Peyer's patch (tissue), 4 donors: ENCODE data around the gene ZNF8. TPM values are rescaled to one million over a fixed set of nuclear protein-coding genes. Genes with fewer than 3 reads are reported as not detected.
"Not testable (repeated sequence)": the region's sequence is repeated elsewhere in the genome, so short reads cannot be mapped to it uniquely, and the experiment has no call there.

Source experiments
- DNase-seq, 3 donors: peaks; one replicate each; pipeline ENCODE4 v3.0.0-alpha.2; 2017 to 2019
- H3K27ac ChIP-seq, 4 donors: fragments of 200-600 bp; sonication (generic); one replicate each; pipeline ENCODE4 v1.5.1; 2016 to 2019
- H3K27me3 ChIP-seq, 2 donors: fragments of 200-600 bp; sonication (generic); one replicate each; pipeline ENCODE4 v1.5.1; 2019
- H3K36me3 ChIP-seq, 3 donors: fragments of 200-600 bp; sonication (generic); one replicate each; pipeline ENCODE4 v1.5.1; 2016 to 2019
- H3K4me1 ChIP-seq, 4 donors: fragments of 200-600 bp; sonication (generic); one replicate each; pipeline ENCODE4 v1.5.1; 2016 to 2019
- H3K4me3 ChIP-seq, 4 donors: fragments of 200-600 bp; sonication (generic); 1 replicate in 3 of 4; 2 replicates in 1 of 4; pipeline ENCODE4 v1.5.1; 2016 to 2019; ENCODE audit warnings: mild to moderate bottlenecking in 1 of 4
- H3K9me3 ChIP-seq, 4 donors: fragments of 200-600 bp; sonication (generic); one replicate each; pipeline ENCODE4 v1.5.1; 2016 to 2019; ENCODE audit warnings: mild to moderate bottlenecking in 1 of 4
- POLR2A ChIP-seq, 2 donors: fragments of 450-650 bp; IDR thresholded peaks; one replicate each; pipeline ENCODE4 v1.5.1; 2017; ENCODE audit warnings: antibody characterized with exemption in 2 of 2, mild to moderate bottlenecking in 2 of 2, moderate library complexity in 2 of 2
- total RNA-seq, 4 donors: library from RNA; depleted of rRNA; stranded (reverse); fragments of >200 nt; gene quantifications; one replicate each; pipeline ENCODE4 v1.1.0, GENCODE V29; 2016
- TF ChIP-seq, protein P1 (sequence below), 6 experiments: fragments of 450-650 bp in 4 of 6; fragments of 200-600 bp in 2 of 6; sonication (generic) in 1 of 6; IDR thresholded peaks; one replicate each; pipeline ENCODE4 v1.5.1; 2017 to 2019; ENCODE audit warnings: antibody characterized with exemption in 6 of 6, mild to moderate bottlenecking in 3 of 6, moderate library complexity in 1 of 6

ZNF8 gene
- total RNA-seq, 4 donors from 2014 or later, result 7.0 to 8.9 (median 7.9) TPM

DNA sequence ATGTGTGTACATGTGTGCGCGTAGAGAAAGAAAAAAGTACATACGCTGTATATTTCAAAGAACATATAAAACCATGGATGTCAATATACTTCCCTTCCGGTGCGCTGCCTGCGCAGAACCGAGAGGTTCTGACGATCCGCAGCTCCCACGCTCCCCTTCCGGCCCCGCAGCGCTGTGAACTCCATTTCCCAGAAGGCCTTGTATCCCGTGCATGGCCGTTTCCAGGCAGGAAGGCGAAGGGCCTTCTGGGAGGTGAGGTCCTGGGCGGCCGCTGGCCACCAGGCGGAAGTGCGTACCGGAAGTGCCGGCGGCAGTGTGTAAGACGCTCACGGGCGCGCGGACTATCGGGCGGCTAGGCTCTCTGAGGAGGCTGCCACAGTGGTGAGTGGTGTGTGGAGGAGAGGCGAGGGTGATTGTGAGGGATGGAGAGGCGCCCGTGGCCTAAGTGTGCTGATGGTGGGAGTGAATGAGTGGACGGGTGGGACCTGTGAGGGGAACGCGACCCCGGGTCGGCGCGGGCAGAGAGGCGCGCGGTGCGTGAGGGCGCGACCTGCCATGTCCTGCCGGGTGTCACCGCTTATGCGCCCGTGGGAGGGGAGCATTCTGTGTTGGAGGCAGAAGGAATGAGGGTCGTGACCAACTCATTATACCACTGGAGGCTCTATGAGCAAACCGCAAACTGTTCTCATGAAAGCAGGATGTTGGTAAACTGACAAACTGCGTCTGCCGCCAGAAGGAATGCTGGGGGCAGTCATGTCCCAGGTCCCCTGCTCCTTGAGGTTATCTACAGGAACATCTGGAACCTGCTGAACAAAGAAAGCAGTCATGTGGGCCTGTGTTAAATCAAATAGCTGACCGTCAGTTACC lies 26.5 kb downstream of the ZNF8 start, which contains the start of gene ERVK3-1:
Gene ERVK3-1, plus strand, starts transcription at position 313 of the 867 bp plus-strand sequence. CDS start 6,792 bp downstream, outside the sequence.
- peak; percentile 82 to 85 for TF ChIP-seq POLR2A (IDR thresholded peaks at IDR 0.05)
- TF ChIP-seq, protein P1, sequence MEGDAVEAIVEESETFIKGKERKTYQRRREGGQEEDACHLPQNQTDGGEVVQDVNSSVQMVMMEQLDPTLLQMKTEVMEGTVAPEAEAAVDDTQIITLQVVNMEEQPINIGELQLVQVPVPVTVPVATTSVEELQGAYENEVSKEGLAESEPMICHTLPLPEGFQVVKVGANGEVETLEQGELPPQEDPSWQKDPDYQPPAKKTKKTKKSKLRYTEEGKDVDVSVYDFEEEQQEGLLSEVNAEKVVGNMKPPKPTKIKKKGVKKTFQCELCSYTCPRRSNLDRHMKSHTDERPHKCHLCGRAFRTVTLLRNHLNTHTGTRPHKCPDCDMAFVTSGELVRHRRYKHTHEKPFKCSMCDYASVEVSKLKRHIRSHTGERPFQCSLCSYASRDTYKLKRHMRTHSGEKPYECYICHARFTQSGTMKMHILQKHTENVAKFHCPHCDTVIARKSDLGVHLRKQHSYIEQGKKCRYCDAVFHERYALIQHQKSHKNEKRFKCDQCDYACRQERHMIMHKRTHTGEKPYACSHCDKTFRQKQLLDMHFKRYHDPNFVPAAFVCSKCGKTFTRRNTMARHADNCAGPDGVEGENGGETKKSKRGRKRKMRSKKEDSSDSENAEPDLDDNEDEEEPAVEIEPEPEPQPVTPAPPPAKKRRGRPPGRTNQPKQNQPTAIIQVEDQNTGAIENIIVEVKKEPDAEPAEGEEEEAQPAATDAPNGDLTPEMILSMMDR (IDR thresholded peaks at IDR 0.05), result peak; percentile 4 to 62 (median 46)
- H3K9me3 ChIP-seq, result no peaks in the 10 kb centered on the region
- peaks cover 0 to 42% (median 0%) of the 10 kb centered on the region in 3 donors for H3K36me3 ChIP-seq
- H3K4me1 ChIP-seq, result peaks cover 0 to 12% (median 2%) of the 10 kb centered on the region in 4 donors
- H3K27me3 ChIP-seq, result no peaks in the 10 kb centered on the region
- H3K4me3 ChIP-seq, result peak within 1 kb of the TSS; percentile 69 to 90 (median 78)
- peak within 1 kb of the TSS; percentile 87 to 96 (median 88) for H3K27ac ChIP-seq
- DNase-seq, result peak; percentile 96 to 98 (median 97)

GRCh38 chr19:58305932-58306323 lies 27.2 kb downstream of the ZNF8 start:
- Histone ChIP-seq H3K9me3 (no peaks in the 10 kb centered on the region), H3K27ac (peak overlapping the region; percentile 87 to 96 (median 88)), H3K27me3 (no peaks in the 10 kb centered on the region), H3K4me1 (peaks cover 0 to 12% (median 2%) of the 10 kb centered on the region in 4 donors), H3K4me3 (peak overlapping the region; percentile 69 to 90 (median 78)), H3K36me3 (peaks cover 0 to 37% (median 0%) of the 10 kb centered on the region in 3 donors)
- TF ChIP-seq, protein P1 (IDR thresholded peaks at IDR 0.05), result no peak
- TF ChIP-seq POLR2A (IDR thresholded peaks at IDR 0.05), result no peak
- peak; percentile 17 to 49 (median 47) for DNase-seq

- Histone ChIP-seq H3K9me3 (no peaks in the 10 kb centered on the region), H3K36me3 (peaks cover 0 to 53% (median 4%) of the 10 kb centered on the region in 3 donors), H3K4me1 (peaks cover 0 to 12% (median 2%) of the 10 kb centered on the region in 4 donors), H3K27ac (no peak overlapping the region), H3K4me3 (no peak overlapping the region), H3K27me3 (no peaks in the 10 kb centered on the region)
- no peak for DNase-seq
- TF ChIP-seq POLR2A (IDR thresholded peaks at IDR 0.05), result no peak
- TF ChIP-seq, protein P1 (IDR thresholded peaks at IDR 0.05), result no peak
Observed at GRCh38 chr19:58307736-58308135, 29.0 kb downstream of the ZNF8 start.

DNA sequence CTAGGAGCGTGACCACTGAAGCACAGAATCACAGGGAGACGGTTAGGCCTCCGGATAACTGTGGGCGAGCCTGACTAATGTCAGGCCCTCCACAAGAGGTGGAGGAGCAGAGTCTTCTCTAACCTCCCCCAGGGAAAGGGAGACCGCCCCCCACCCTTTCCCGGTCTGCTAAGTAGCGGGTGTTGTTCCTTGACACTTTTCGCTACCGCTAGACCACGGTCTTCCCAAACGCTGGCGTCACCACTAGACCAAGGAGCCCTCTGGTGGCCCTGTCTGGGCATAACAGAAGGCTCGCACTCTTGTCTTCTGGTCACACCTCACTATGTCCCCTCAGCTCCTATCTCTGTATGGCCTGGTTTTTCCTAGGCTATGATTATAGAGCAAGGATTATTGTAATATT lies 31.9 kb downstream of the ZNF8 start:
- H3K4me3 ChIP-seq, H3K27me3 ChIP-seq, H3K27ac ChIP-seq, H3K9me3 ChIP-seq: not testable (repeated sequence)
- TF ChIP-seq, protein P1 (IDR thresholded peaks at IDR 0.05), result peak in 2 of 6 experiments; percentile 28 to 31
- peak in 1 of 3 donors; percentile 49 for DNase-seq
- H3K4me1 ChIP-seq, result peaks cover 0 to 12% (median 2%) of the 10 kb centered on the region in 4 donors
- peaks cover 0 to 77% (median 4%) of the 10 kb centered on the region in 3 donors for H3K36me3 ChIP-seq

DNA sequence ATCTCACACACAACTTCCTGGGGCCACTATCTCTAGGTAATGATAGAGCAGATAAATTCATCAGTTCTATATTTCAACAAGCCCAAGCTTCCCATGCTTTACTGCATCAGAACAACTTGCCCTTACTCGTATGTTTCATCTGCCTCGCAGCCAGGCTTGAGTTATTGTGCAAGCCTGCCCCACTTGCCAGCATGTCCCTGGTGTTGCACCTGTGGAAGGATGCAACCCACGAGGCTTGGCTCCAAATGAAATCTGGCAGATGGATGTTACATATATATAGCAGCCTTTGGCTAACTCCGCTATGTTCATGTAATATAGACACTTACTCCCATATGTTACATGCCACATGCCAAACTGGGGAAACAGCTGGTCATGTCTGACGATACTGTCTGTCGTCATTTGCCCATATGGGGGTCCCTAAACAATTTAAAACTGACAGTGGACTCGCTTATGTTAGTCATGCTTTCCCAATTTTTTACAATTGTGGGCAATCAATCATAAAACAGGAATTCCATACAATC lies 32.6 kb downstream of the ZNF8 start:
- TF ChIP-seq, protein P1 (IDR thresholded peaks at IDR 0.05), result no peak
- TF ChIP-seq POLR2A (IDR thresholded peaks at IDR 0.05), result no peak
- no peak for DNase-seq
- Histone ChIP-seq H3K36me3 (peaks cover 0 to 79% (median 4%) of the 10 kb centered on the region in 3 donors), H3K27ac (no peak overlapping the region), H3K27me3 (no peaks in the 10 kb centered on the region), H3K4me3 (no peak overlapping the region), H3K4me1 (peaks cover 0 to 5% (median 0%) of the 10 kb centered on the region in 4 donors), H3K9me3 (no peaks in the 10 kb centered on the region)
